Glomerular visceral epithelial cell (primary cell): ENCODE results near the gene FAM156A.
"Not testable (repeated sequence)": the region's sequence is repeated elsewhere in the genome, so short reads cannot be mapped to it uniquely, and the experiment has no call there.

Experiments
- DNase-seq: peaks from one replicate; pipeline ENCODE4 v3.0.0-alpha.2; 2016; ENCODE audit errors: extremely low spot score

FAM156A gene

GRCh38 chrX:52905531-52905930, 52.8 kb downstream of the FAM156A start:
- not testable (repeated sequence) for DNase-seq
